Measurements from ENCODE around the gene MRPL32. TPM values are rescaled to one million over a fixed set of nuclear protein-coding genes. Genes with fewer than 3 reads are reported as not detected.

Gene MRPL32
- total RNA-seq, 1 donor from 2014 or later = 33.9 TPM

DNA sequence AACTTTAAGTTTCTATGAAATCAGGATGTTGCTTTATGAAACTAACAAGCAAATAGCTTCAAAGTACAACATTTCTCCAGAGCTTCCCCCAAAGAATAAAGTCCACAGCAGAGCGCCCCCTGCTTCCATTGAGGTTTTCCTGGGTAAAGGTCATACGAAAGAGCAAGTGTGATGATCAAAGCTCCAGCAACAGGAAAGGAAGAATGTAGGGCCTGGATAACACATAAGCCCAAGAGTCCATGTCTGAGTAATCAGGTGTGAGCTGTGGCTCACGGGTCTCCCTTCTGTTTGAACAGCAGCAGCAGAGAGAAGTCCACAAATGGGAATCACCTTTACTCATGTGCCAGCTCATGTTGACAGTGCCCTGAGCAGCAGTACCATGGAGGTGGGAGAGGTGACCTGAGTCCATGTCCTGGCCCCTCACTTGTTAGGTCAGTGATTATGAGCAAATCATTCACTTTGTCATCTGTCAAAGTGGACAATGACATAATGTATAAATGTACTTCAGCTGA, 50.5 kb downstream of the MRPL32 start:
- Histone ChIP-seq H3K27me3 (no peaks in the 10 kb centered on the region), H3K4me3 (no peak overlapping the region), H3K4me1 (no peaks in the 10 kb centered on the region), H3K9me3 (no peaks in the 10 kb centered on the region), H3K36me3 (no peaks in the 10 kb centered on the region), H3K27ac (no peak overlapping the region)
- intact Hi-C loops (cut with DNase I) = no loop called here
- TF ChIP-seq POLR2AphosphoS5 (IDR thresholded peaks at IDR 0.05; ENCODE audit: insufficient read depth in 1 of 2, low read depth in 1 of 2) = no peak
- TF ChIP-seq, protein P1, sequence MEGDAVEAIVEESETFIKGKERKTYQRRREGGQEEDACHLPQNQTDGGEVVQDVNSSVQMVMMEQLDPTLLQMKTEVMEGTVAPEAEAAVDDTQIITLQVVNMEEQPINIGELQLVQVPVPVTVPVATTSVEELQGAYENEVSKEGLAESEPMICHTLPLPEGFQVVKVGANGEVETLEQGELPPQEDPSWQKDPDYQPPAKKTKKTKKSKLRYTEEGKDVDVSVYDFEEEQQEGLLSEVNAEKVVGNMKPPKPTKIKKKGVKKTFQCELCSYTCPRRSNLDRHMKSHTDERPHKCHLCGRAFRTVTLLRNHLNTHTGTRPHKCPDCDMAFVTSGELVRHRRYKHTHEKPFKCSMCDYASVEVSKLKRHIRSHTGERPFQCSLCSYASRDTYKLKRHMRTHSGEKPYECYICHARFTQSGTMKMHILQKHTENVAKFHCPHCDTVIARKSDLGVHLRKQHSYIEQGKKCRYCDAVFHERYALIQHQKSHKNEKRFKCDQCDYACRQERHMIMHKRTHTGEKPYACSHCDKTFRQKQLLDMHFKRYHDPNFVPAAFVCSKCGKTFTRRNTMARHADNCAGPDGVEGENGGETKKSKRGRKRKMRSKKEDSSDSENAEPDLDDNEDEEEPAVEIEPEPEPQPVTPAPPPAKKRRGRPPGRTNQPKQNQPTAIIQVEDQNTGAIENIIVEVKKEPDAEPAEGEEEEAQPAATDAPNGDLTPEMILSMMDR (IDR thresholded peaks at IDR 0.05) = no peak
- no peak for TF ChIP-seq POLR2A (IDR thresholded peaks at IDR 0.05)
- no peak for DNase-seq (ENCODE audit: extremely low spot score in 2 of 2)

GRCh38 chr7:42984137-42984536, 52.0 kb downstream of the MRPL32 start:
- H3K36me3 ChIP-seq = no peaks in the 10 kb centered on the region
- H3K27me3 ChIP-seq = no peaks in the 10 kb centered on the region
- no peaks in the 10 kb centered on the region for H3K4me1 ChIP-seq
- DNase-seq (ENCODE audit: extremely low spot score in 2 of 2) = no peak
- no peaks in the 10 kb centered on the region for H3K9me3 ChIP-seq
- intact Hi-C loops (cut with DNase I) = no loop called here
- TF ChIP-seq POLR2AphosphoS5 (IDR thresholded peaks at IDR 0.05; ENCODE audit: insufficient read depth in 1 of 2, low read depth in 1 of 2) (no peak), POLR2A (IDR thresholded peaks at IDR 0.05) (no peak)
- TF ChIP-seq, protein P1 (IDR thresholded peaks at IDR 0.05) = no peak
- H3K27ac ChIP-seq = no peak overlapping the region
- no peak overlapping the region for H3K4me3 ChIP-seq

- H3K36me3 ChIP-seq = no peaks in the 10 kb centered on the region
- no peak for DNase-seq (ENCODE audit: extremely low spot score in 2 of 2)
Measured at GRCh38 chr7:42986213-42986612, 54.0 kb downstream of the MRPL32 start.

DNA sequence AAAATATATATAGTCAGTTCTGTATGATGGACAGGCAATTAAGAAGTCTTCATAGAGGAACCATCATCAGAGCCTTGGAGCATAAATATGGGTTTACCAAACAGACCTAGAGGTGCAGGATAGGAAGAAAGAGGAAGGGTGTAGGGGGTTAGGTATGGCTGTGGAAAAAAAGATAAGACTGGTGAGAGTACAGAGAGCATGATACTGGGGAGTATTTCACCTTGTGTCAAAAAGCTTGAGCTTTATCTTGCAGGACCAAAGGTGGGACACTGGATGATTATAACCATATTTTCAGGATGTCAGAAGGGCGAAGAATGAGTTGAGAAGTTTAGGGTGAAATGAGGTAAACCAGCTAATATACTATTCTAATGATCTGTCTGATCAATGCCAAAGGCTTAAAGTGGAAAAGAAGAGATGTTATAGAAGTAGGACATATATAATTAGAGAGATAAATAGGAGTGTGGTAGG, 54.6 kb downstream of the MRPL32 start:
- Histone ChIP-seq H3K4me3 (no peak overlapping the region), H3K27me3 (no peaks in the 10 kb centered on the region), H3K9me3 (no peaks in the 10 kb centered on the region), H3K4me1 (no peaks in the 10 kb centered on the region), H3K36me3 (no peaks in the 10 kb centered on the region), H3K27ac (no peak overlapping the region)
- TF ChIP-seq POLR2AphosphoS5 (IDR thresholded peaks at IDR 0.05; ENCODE audit: insufficient read depth in 1 of 2, low read depth in 1 of 2) = no peak
- TF ChIP-seq, protein P1 (IDR thresholded peaks at IDR 0.05) = no peak
- no peak for TF ChIP-seq POLR2A (IDR thresholded peaks at IDR 0.05)
- DNase-seq (ENCODE audit: extremely low spot score in 2 of 2) = no peak
- intact Hi-C loops (cut with DNase I) = no loop called here

More at GRCh38 chr7:42986213-42986612, 54.0 kb downstream of the MRPL32 start:
- intact Hi-C loops (cut with DNase I) = no loop called here
- no peak overlapping the region for H3K27ac ChIP-seq
- H3K27me3 ChIP-seq = no peaks in the 10 kb centered on the region
- no peaks in the 10 kb centered on the region for H3K9me3 ChIP-seq
- H3K4me3 ChIP-seq = no peak overlapping the region
- no peaks in the 10 kb centered on the region for H3K4me1 ChIP-seq
- TF ChIP-seq POLR2A (IDR thresholded peaks at IDR 0.05) (no peak), POLR2AphosphoS5 (IDR thresholded peaks at IDR 0.05; ENCODE audit: insufficient read depth in 1 of 2, low read depth in 1 of 2) (no peak)
- TF ChIP-seq, protein P1 (IDR thresholded peaks at IDR 0.05) = no peak

Other genes with a start within 250 kb of the MRPL32 start
- 5.4 TPM for gene C7orf25, start 20.3 kb upstream of the MRPL32 start, total RNA-seq
- gene PSMA2, start 202 bp upstream of the MRPL32 start, total RNA-seq = 46.9 TPM
- gene HECW1, start 180.3 kb downstream of the MRPL32 start, total RNA-seq = 2.5 TPM